MM.1S (cell line): Measurements from ENCODE around the gene CDX2.

Experiments used
- DNase-seq: peaks from one replicate; pipeline ENCODE4 v3.0.0-alpha.2; 2015
- H2AFZ ChIP-seq: fragments of 300-600 bp; sonication (generic); 2 replicates; pipeline ENCODE4 v1.6.0; 2016; ENCODE audit warnings: antibody characterized with exemption, low read length
- H3F3A ChIP-seq: fragments of 300-600 bp; sonication (generic); 2 replicates; pipeline ENCODE4 v1.6.1; 2016; ENCODE audit warnings: mild to moderate bottlenecking, antibody characterized with exemption, low read length, moderate library complexity, mixed read lengths; ENCODE audit not compliant: insufficient read depth
- H3K27ac ChIP-seq: fragments of 300-600 bp; sonication (generic); 2 replicates; pipeline ENCODE4 v1.5.1; 2016; ENCODE audit warnings: mild to moderate bottlenecking, low read length
- H3K27me3 ChIP-seq: fragments of 300-600 bp; sonication (generic); replicated peaks from 2 replicates; pipeline ENCODE4 v1.6.0; 2016; ENCODE audit warnings: low read length; ENCODE audit not compliant: insufficient read depth
- H3K36me3 ChIP-seq: fragments of 300-600 bp; sonication (generic); replicated peaks from 2 replicates; pipeline ENCODE4 v1.6.1; 2016; ENCODE audit warnings: mild to moderate bottlenecking, low read length, mixed read lengths; ENCODE audit not compliant: insufficient read depth
- H3K4me1 ChIP-seq: fragments of 300-600 bp; sonication (generic); 2 replicates; pipeline ENCODE4 v1.6.1; 2016; ENCODE audit warnings: low read length, mixed read lengths
- H3K4me2 ChIP-seq: fragments of 300-600 bp; sonication (generic); 2 replicates; pipeline ENCODE4 v1.6.0; 2016; ENCODE audit warnings: low read depth, low read length
- H3K4me3 ChIP-seq: fragments of 300-600 bp; sonication (generic); 2 replicates; pipeline ENCODE4 v1.5.1; 2016; ENCODE audit warnings: low read length, mixed read lengths
- H3K79me2 ChIP-seq: fragments of 300-600 bp; sonication (generic); 2 replicates; pipeline ENCODE4 v1.6.1; 2016; ENCODE audit warnings: mixed run types, low read length, mixed read lengths
- H3K9ac ChIP-seq: fragments of 300-600 bp; sonication (generic); 2 replicates; pipeline ENCODE4 v1.6.1; 2016; ENCODE audit warnings: low read length, mixed read lengths
- H3K9me2 ChIP-seq: fragments of 300-600 bp; sonication (generic); replicated peaks from 2 replicates; pipeline ENCODE4 v1.6.1; 2016; ENCODE audit warnings: mild to moderate bottlenecking, low read length, mixed read lengths; ENCODE audit not compliant: insufficient read depth
- H3K9me3 ChIP-seq: fragments of 300-600 bp; sonication (generic); replicated peaks from 2 replicates; pipeline ENCODE4 v1.6.1; 2016; ENCODE audit warnings: mild to moderate bottlenecking, low read length, mixed read lengths; ENCODE audit not compliant: insufficient read depth
- H4K20me1 ChIP-seq: fragments of 300-600 bp; sonication (generic); 2 replicates; pipeline ENCODE4 v1.6.1; 2016; ENCODE audit warnings: mild to moderate bottlenecking, low read length, moderate library complexity, mixed read lengths; ENCODE audit not compliant: insufficient read depth
- CTCF ChIP-seq: fragments of 300-600 bp; sonication (generic); IDR thresholded peaks from 2 replicates; pipeline ENCODE4 v1.5.1; 2016; ENCODE audit warnings: antibody characterized with exemption, low read length, mixed read lengths
- EZH2 ChIP-seq: fragments of 300-600 bp; sonication (generic); optimal IDR thresholded peaks from 2 replicates; pipeline ENCODE3; 2017; ENCODE audit warnings: low read depth, mild to moderate bottlenecking, antibody characterized with exemption, low read length, mixed read lengths
- EZH2phosphoT487 ChIP-seq: fragments of 300-600 bp; sonication (generic); IDR thresholded peaks from 2 replicates; pipeline ENCODE4 v1.6.1; 2018; ENCODE audit warnings: antibody characterized with exemption, low read length

CDX2 gene

GRCh38 chr13:27927444-27928352, 41.4 kb downstream of the CDX2 start:
- Histone ChIP-seq H4K20me1 (no peaks in the 10 kb centered on the region), H3K4me1 (no peaks in the 10 kb centered on the region), H3K4me2 (no peak overlapping the region), H3K27me3 (peaks cover 18% of the 10 kb centered on the region; the same call in 1 of the 2 replicates), H3F3A (no peaks in the 10 kb centered on the region), H3K4me3 (no peak overlapping the region), H3K9me2 (no peaks in the 10 kb centered on the region), H3K9me3 (no peaks in the 10 kb centered on the region), H2AFZ (no peak overlapping the region), H3K9ac (no peak overlapping the region), H3K36me3 (no peaks in the 10 kb centered on the region), H3K27ac (no peak overlapping the region), H3K79me2 (no peaks in the 10 kb centered on the region)
- DNase-seq: no peak
- TF ChIP-seq CTCF (no peak), EZH2phosphoT487 (no peak), EZH2 (no peak)

- H3K27me3 ChIP-seq: peaks cover 26% of the 10 kb centered on the region
- no peaks in the 10 kb centered on the region for H3K9me3 ChIP-seq
- no peak for TF ChIP-seq EZH2phosphoT487
- no peak for TF ChIP-seq EZH2
- TF ChIP-seq CTCF: no peak
Observed at GRCh38 chr13:27926644-27927434, 42.3 kb downstream of the CDX2 start.

GRCh38 chr13:27925220-27925991, 43.7 kb downstream of the CDX2 start:
- H3K9me2 ChIP-seq: no peaks in the 10 kb centered on the region
- H3K9ac ChIP-seq: no peak overlapping the region
- TF ChIP-seq EZH2phosphoT487: no peak
- TF ChIP-seq EZH2: no peak
- TF ChIP-seq CTCF: no peak
- no peaks in the 10 kb centered on the region for H3K79me2 ChIP-seq
- no peaks in the 10 kb centered on the region for H3K9me3 ChIP-seq
- no peaks in the 10 kb centered on the region for H3F3A ChIP-seq
- H4K20me1 ChIP-seq: no peaks in the 10 kb centered on the region
- H3K4me1 ChIP-seq: no peaks in the 10 kb centered on the region
- DNase-seq: no peak
- H3K4me2 ChIP-seq: no peak overlapping the region
- H3K36me3 ChIP-seq: no peaks in the 10 kb centered on the region
- no peak overlapping the region for H3K4me3 ChIP-seq
- no peak overlapping the region for H2AFZ ChIP-seq
- peaks cover 37% of the 10 kb centered on the region for H3K27me3 ChIP-seq
- H3K27ac ChIP-seq: no peak overlapping the region

More at GRCh38 chr13:27926644-27927434, 42.3 kb downstream of the CDX2 start:
- Histone ChIP-seq H3K4me3 (no peak overlapping the region), H3K36me3 (no peaks in the 10 kb centered on the region), H2AFZ (no peak overlapping the region), H3K4me1 (no peaks in the 10 kb centered on the region), H4K20me1 (no peaks in the 10 kb centered on the region), H3K4me2 (no peak overlapping the region), H3F3A (no peaks in the 10 kb centered on the region), H3K27ac (no peak overlapping the region), H3K9ac (no peak overlapping the region), H3K9me2 (no peaks in the 10 kb centered on the region), H3K79me2 (no peaks in the 10 kb centered on the region)
- no peak for DNase-seq
